Measurements from ENCODE around the gene NAPSA.

The NAPSA gene

DNA sequence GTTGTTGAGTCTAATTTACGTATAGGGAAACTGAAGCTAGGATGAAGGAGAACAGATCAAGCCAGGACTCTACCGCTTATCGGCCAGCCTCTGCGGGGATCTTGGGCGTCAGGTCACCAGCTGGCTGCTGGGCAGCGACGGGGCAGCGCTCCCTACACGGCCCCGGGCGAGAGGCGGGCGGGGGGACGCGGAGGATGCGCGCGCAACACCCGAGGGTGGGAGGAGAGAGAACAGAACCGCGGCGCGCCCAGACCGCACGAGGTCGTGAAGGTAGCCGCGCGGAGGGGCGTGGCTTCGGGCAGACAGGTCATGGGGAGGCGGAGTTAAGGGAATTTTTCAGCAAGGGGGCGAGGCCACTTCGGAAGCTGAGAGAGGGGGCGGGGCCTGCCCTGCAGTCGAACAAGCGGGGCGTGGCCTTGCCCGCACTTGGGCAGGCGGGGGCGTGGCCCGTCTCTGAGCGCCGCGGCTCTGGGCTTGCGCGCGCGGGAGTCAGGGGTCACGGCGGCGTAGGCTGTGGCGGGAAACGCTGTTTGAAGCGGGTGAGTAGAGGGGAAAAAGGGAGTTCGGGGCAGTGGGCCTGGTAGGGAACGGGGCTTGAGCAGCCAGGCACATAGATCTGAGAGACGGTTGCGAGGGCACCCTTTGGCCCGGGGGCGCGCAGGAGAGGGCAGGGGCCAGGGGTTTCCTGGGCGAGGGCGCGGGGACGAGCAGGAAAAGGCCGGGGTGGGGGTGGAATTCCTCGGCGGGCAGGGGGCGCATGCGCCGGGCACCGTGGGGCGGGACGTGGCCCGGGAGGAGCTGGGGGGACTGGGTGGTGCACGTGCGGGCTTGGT, 18.6 kb upstream of the NAPSA start, which contains the start of gene POLD1:
Gene POLD1 (plus strand): TSS at position 496 of the 833 bp plus-strand sequence. CDS start 14,505 bp downstream, outside the sequence.
- DNase-seq: peak; percentile 97

DNA sequence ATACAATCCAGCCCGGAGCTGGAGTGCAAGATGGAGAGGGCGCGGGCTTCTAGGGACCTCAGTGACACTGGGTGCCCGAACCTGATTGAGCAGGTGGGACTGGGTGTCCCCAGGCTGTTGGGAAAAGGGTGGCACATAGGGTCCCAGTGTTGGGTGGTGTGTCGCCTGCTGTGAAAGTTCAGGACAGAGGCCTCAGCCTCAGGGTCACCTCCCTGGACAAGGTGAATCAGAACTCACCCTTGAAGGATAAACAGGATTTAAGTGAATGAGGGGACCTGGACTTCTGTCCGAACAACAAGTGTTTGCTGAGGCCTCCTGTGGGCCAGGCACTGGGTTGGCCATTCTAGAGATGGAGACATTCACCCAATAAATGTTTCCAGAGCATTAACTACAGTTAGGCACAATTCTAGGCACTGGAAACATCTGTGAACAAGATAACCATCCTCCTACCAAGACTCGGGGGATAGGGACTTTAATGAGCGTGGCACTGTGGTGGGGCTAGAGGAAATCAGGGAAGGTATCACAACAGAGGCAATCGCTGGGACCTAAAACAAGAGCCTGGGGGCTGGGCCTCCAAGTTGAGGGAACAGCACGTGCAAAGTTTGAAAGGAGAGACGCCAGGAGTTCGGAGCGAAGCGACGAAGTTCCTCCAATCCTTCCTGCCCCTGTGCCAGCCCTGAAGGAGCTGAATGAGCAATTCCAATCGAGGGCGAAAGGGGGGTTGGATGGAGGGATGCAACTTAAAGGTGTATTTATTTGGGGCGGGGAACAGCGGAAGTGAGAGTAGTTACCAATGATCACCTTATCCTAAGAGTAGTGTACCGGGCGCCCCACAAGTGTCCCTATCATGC, 17.8 kb upstream of the NAPSA start:
- DNase-seq: no peak

DNA sequence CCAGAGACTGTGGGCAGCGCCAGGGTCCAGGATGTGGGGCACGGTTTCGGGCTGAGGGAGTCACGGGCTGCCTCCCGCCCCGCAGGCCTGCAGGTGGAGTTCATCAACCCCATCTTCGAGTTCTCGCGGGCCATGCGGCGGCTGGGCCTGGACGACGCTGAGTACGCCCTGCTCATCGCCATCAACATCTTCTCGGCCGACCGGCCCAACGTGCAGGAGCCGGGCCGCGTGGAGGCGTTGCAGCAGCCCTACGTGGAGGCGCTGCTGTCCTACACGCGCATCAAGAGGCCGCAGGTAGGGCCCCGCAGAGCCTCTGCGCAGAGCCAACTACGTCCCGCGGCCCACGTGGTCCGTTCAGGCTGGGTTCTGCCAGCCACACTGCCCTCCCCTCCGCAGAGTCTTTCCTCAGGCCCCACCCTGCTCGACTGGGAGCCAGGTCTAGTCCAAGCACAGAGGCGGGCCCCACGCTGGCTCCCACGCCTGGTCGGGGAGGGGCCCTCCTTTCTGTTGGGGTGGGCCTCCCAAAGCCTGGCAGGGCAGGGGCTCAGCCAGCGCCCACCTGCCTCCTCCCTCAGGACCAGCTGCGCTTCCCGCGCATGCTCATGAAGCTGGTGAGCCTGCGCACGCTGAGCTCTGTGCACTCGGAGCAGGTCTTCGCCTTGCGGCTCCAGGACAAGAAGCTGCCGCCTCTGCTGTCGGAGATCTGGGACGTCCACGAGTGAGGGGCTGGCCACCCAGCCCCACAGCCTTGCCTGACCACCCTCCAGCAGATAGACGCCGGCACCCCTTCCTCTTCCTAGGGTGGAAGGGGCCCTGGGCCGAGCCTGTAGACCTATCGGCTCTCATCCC, 16.7 kb upstream of the NAPSA start:
- DNase-seq: no peak

DNA sequence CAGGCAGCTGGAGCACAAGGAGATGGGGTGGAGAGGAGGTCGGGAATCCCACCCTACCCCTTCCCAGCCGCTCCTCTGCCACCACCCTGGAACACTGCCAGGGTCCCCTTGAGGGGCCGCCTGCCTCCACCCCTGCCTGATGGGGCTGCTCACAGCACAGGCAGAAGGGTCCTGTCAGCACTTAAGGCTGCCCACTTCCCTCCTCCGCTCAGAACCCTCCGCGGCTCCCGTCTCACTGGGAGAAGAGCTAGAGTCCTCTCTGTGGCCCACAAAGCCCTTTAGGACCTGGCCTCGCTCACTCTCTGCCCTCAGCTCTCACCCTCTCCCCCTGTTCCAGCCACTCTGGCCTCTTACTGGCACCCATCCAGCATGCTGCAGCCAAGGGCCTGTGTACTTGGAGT, 15.3 kb upstream of the NAPSA start:
- DNase-seq: no peak

DNA sequence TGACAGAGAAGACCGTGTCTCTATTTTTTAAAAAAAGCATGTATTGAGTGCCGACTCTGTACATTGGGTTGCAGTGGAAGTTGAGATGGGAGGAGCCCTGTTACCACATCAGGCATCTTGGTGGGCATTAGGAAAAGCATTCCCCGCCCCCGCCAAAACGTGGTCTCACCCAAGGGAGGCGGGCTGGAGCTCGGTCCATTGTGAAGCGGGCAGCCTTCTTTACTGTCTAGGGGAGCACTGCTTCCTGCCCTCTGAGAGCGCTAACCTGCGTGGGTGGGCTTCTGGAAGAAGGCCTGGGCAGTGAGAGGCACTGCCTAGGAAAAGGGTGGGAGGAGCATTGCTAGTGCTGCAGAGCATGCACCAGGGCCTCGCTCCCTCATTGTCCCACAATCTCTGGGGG, 14.7 kb upstream of the NAPSA start:
- DNase-seq: no peak

DNA sequence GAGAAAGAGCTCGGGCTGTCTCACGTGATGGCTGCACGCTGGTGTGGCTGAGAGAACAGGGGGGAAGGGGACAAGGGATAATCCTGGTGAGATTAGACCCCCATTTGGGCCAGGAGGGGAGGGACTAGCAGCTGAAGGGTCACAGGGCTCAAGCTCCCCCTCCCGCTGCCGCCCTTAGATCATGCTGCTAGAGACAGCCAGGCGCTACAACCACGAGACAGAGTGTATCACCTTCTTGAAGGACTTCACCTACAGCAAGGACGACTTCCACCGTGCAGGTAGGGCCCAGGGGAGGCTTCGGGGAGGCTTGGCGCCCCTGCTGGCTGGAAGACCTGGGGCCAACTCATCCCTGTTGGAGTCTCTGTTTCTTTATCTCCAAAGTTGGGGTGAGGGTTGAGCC, 14.2 kb upstream of the NAPSA start:
- DNase-seq: no peak

DNA sequence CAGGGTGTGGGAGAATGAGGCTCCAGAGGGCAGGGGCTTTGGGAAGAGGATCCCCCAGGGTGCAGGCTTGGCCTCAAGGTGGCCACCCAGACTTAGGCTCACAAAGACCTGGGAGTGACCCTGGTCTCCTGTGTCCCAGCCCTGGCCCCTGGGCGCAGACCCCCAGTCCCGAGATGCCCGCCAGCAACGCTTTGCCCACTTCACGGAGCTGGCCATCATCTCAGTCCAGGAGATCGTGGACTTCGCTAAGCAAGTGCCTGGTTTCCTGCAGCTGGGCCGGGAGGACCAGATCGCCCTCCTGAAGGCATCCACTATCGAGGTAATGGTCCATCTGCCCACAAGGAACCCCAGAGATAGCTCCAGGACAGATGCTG, 13.4 kb upstream of the NAPSA start:
- no peak for DNase-seq

DNA sequence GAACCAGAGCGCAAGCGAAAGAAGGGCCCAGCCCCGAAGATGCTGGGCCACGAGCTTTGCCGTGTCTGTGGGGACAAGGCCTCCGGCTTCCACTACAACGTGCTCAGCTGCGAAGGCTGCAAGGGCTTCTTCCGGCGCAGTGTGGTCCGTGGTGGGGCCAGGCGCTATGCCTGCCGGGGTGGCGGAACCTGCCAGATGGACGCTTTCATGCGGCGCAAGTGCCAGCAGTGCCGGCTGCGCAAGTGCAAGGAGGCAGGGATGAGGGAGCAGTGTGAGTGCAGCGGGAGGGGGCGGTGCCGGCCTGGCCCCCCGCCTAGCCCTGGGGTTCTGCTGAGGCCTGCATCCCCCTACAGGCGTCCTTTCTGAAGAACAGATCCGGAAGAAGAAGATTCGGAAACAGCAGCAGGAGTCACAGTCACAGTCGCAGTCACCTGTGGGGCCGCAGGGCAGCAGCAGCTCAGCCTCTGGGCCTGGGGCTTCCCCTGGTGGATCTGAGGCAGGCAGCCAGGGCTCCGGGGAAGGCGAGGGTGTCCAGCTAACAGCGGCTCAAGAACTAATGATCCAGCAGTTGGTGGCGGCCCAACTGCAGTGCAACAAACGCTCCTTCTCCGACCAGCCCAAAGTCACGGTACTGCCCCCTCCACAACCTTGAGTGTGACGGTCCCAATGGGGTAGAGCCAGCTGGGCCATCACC, 12.9 kb upstream of the NAPSA start:
- DNase-seq: no peak

DNA sequence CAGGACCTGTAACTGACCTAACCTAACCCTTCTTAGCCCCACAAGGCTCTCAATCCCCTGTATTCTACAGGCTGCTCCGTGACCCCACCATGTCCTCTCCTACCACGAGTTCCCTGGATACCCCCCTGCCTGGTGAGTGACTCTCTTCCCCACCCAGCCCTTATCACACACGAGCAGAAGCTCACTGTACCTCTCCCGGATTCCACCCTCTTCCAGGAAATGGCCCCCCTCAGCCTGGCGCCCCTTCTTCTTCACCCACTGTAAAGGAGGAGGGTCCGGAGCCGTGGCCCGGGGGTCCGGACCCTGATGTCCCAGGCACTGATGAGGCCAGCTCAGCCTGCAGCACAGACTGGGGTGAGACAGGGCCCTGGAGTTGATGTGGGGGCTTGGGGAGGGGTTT, 12.1 kb upstream of the NAPSA start:
- DNase-seq: no peak

DNA sequence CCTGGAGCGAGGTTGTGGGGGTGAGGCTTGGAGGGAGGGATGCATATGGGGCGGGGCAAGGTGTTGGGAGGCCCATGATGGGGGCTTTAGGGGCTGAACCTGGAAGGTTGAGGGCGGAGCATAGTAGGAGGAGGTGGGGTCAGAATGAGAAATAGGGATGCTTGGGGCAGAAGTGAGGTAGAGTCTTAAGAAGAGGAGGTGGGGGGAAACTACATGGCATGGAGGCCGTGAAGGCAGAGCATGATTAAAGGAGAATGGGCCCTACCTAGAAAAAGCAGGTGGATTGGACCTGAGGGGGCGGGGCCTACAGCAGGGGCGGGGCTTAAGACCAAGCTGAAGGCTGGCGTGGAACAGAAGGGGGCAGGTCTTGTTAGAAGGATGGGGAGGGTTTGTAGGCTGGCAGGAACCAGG, 11.6 kb upstream of the NAPSA start:
- DNase-seq: no peak

DNA sequence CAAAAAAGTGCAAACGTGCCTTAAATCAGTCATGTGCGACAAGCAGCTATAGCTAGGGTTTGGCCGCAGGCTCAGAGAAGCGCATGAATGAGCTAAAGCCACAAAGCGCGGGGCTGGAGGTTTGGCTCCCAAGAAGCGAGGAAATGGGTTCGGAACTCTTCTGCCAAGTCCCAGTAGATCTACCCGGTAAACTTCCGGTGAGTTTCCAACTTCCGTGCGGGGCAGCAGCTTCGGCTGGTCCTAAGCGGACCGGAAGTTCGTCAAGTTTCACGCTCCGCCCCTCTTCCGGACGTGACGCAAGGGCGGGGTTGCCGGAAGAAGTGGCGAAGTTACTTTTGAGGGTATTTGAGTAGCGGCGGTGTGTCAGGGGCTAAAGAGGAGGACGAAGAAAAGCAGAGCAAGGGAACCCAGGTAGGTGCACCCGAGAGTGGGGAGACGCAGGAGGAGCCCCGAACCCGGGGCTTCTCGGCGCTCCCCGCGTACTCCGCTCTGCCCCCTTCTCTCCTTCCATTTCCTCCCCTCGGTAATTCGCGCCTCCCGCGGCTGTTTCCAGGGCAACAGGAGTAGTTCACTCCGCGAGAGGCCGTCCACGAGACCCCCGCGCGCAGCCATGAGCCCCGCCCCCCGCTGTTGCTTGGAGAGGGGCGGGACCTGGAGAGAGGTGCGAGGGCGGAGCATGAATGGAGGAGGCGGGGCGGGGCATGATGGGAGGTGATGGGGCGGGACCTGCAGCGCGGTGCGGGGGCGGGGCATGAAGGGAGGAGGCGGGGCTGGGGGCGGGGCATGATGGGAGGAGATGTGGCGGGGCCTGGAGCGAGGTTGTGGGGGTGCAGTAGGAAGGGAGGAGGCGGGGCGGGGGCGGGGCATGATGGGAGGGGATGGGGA, 11.0 kb upstream of the NAPSA start, which contains the start of gene NR1H2:
Gene NR1H2 (plus strand): TSS at position 292 of the 885 bp plus-strand sequence. CDS start 1,149 bp downstream, outside the sequence.
- DNase-seq: peak; percentile 97

DNA sequence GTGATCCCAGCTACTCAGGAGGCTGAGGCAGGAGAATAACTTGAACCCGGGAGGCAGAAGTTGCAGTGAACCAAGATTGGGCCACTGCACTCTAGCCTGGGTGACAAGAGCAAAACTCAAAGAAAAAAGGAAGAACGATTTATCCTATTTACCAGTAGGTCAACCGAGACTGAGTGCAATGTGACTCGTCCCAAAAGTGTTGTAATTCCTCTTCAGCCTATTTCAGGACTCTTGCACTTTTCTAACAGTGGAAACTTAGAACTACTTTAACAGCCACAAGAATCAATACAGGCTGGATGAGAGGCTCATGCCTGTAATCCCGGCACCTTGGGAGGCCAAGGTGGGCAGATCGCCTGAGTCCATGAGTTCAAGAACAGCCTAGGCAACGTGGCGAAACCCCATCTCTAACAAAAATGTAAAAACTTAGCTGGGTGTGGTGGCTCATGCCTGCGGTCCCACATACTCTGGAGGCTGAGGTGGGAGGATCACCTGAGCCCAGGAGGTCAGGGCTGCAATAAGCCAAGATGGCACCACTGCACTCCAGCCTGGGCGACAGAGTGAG, 6.6 kb upstream of the NAPSA start:
- DNase-seq: no peak

DNA sequence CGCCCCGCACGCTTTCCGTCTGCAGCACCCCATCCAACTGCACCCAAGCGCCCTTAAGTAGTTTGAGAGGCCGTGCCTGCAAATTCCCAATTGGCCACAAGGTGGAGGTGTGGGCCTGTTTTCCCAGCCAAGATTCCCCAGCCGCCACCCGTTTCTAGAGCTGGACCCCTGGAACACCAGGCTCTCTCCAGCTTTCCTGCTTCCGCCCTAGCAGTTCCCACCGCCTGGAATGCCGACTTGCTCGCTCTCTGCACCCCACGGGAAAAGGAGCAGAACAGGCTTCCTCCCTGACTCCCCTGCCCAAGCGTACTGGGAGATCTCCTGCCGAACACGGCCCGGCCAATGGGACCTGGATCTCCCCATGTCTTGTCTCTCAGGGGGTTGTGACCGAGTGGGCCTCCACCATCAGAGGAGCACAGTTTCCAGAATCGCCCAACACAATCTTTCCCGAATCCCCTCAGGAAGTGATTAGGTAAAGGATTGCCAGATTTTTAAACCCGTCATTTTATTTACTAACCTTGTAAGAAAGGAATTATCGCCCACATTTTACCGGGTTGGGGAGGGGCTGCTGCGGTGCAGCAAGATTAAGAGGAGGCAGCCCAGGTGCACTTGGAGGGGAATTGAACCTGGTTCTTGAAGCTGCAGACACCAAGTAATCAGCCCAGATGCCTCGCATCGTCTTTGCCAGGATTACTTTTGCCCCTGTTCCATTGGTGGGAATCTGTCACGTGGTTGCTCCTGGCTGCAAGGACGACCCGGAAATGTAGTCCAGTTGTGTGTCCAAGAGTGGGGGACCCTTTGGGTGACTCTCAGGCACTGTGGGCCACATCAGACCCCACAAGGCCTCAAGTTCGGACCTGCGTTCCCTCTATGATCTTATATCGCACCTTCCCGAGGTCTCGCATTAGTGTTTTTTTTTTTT, 3.5 kb upstream of the NAPSA start:
- DNase-seq: peak; percentile 83

DNA sequence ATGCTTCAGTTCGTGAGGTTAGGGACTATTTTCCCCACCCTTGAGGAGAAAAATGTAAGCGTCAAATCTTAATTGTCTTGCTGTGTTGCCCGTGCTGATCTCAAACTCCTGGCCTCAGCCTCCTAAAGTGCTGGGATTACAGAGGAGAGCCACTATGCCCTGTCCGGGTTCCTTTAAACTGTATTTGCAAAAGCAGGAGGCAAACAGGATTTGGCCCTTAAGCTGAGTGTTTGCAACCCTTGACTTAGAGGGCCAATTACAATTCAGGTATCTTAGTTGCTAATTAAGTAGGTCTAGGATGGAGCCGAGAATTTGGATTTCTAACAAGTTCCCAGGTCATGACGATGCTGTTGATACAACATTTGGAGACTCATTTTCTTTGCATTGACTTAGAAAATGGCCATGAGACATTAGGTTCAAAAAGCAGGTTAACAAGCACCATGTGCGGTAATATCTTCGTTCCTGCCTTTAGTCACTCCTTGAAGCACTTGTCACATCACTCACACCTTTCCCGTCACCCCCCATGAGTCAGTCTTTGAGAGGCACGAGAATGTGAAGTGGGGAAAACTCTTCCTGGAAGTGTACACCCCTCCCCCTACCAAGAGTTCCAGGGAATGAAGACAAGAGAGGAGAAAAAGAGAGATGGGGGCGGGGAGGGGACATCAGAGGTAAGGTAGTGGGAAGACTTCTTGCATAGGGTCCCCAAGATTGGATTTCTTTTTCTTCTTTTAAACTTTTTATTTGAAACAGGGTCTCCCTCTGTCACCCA, 2.6 kb downstream of the NAPSA start:
- DNase-seq: no peak

DNA sequence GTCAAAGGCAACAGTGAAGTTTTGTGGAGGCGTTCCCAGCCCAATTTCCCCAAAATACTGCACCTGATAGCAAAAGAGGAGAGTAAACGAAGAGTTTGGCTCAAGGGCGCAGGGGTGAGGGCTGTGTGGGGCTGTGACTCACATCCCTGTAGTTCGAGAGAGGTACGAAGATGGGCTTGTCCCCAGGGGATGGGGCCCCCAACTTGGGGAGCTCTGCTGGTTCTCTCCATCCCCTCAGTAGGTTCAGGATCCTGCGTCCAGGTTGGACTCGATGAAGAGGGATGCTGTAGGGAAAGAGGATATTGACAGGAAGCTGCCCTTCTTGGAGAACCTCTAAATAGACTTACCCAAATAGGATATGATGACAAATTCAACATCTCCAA, 3.4 kb downstream of the NAPSA start:
- no peak for DNase-seq

DNA sequence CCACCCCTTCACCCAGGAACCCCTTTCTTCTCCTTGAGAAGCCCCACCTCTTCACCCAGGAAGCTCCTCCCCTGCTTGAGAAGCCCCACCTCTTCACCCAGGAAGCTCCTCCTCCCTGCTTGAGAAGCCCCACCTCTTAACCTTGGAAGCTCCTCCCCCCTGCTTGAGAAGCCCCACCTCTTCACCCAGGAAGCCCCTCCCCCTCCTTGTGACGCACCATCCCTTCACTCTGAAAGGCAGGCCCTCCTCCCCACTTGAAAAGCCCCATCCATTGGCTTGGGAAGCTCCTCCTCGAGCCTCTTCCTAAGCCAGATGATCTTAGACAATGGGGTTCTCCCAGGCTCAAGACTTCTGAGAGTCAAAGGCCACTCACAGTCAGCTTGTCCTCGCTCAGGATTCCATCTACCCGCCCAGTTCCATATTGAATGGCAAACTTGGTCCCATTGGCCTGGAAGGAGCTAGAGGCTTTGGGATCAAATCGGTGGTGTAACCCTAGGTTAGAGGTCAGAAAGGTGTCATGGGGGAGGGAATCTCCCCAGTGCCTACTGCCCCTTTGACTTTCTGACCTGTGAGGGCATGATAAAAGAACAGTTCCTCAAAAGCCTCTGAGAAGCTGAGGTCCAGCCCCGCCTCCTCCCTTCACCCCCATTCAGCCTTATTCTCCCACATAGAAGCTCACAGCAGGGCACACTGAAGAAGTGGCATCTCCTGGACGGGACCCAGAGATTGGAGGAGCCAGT, 4.0 kb downstream of the NAPSA start:
- no peak for DNase-seq

DNA sequence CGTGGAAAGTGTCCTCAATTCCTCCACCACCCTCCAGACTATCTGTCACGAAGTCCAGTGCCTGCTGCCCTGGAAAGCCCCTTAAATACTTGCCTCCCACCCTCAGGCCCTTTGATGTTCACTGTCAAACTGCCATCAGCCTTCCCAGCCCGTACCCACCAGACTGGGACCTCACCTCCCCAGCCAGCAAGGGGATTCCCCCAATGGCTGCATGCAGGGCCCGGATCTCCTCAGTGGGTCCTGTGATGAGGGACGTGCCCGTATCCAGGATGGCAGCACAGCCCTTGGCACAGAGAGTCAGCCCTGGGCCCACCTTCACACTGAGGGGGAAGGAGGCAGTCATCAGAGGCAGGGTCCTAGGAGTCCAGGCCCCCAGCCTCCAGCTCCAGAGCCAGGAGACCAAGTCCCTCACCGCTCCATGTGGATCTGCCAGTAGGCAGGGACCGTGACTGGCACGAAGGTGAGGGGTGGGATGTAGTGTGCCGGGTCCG, 6.1 kb downstream of the NAPSA start:
- DNase-seq: no peak
